ENCODE results near the gene CTNNA3.

DNA sequence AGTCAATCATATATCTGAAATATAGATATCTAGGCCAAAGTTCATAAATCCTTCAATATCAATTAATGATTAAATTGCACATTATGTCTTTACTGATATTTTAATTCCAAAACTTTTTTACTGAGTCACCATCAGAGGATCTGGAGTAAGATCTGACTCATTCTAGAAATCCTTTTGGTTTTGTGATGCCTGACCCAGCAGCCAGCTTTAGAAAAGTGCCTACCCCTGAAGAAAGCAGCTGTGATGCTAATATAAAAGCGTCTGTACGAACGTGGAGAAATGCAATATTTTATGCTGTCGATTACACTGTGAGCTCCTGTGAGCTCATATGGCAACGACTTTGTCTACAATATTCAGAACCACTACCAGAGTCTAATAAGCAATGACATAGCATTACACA lies 912.7 kb downstream of the CTNNA3 start:
- TF ChIP-seq CTCF (IDR thresholded peaks at IDR 0.05) (no peak), POLR2A (IDR thresholded peaks at IDR 0.05) (no peak), POLR2AphosphoS5 (IDR thresholded peaks at IDR 0.05) (no peak)

Data from upper lobe of left lung (tissue), 4 donors.